Stomach (tissue), 9 donors: ENCODE results near the gene PTPRC. TPM values are rescaled to one million over a fixed set of nuclear protein-coding genes. Genes with fewer than 3 reads are reported as not detected.

Source experiments
- DNase-seq, 2 donors: peaks; one replicate each; pipeline versions ENCODE4 v3.0.0 to v3.0.0-alpha.2; 2013 to 2019
- H3K27ac ChIP-seq, 5 donors: fragments of 200-600 bp in 4 of 5; sonication (generic) in 4 of 5; one replicate each; pipeline ENCODE4 v1.5.1; 2013 to 2019; ENCODE audit warnings: mild to moderate bottlenecking in 1 of 5, moderate library complexity in 1 of 5
- H3K27me3 ChIP-seq, 3 donors: fragments of 200-600 bp; sonication (generic); one replicate each; pipeline ENCODE4 v1.5.1; 2017 to 2019; ENCODE audit warnings: mixed run types in 1 of 3
- H3K36me3 ChIP-seq, 4 donors: fragments of 200-600 bp; sonication (generic); 1 replicate in 3 of 4; 2 replicates in 1 of 4; pipeline ENCODE4 v1.5.1; 2016 to 2019
- H3K4me1 ChIP-seq, 4 donors: fragments of 200-600 bp; sonication (generic); one replicate each; pipeline ENCODE4 v1.5.1; 2016 to 2019
- H3K4me3 ChIP-seq, 4 donors: fragments of 200-600 bp; sonication (generic) in 3 of 4; one replicate each; pipeline ENCODE4 v1.5.1; 2016 to 2019; ENCODE audit warnings: mild to moderate bottlenecking in 1 of 4
- H3K9me3 ChIP-seq, 4 donors: fragments of 200-600 bp; sonication (generic); one replicate each; pipeline ENCODE4 v1.5.1; 2016 to 2019
- CTCF ChIP-seq, 7 experiments: fragments of 450-650 bp in 4 of 7; fragments of 200-600 bp in 3 of 7; sonication (generic) in 3 of 7; IDR thresholded peaks; one replicate each; pipeline ENCODE4 v1.5.1; 2016 to 2019; ENCODE audit warnings: antibody characterized with exemption in 7 of 7, control low read depth in 2 of 7, mild to moderate bottlenecking in 1 of 7
- EP300 ChIP-seq: sonication (generic); formaldehyde crosslinking; IDR thresholded peaks from one replicate; pipeline ENCODE4 v1.6.1; 2017; ENCODE audit warnings: antibody characterized with exemption
- POLR2A ChIP-seq, 4 donors: fragments of 450-650 bp; IDR thresholded peaks; one replicate each; pipeline ENCODE4 v1.6.1; 2016; ENCODE audit warnings: antibody characterized with exemption in 4 of 4, control low read depth in 2 of 4, mild to moderate bottlenecking in 1 of 4, moderate library complexity in 1 of 4
- POLR2AphosphoS5 ChIP-seq, 3 donors: sonication (generic); formaldehyde crosslinking; IDR thresholded peaks; one replicate each; pipeline ENCODE4 v1.6.1; 2016; ENCODE audit warnings: antibody characterized with exemption in 3 of 3
- WGBS, 5 donors: extraction: QIAGEN DNeasy Blood & Tissue Kit in 3 of 5; methylation state at CpG; one replicate each; pipeline versions ENCODE4 v1.1.5 to v1.1.7; 2013 to 2018; 5-methylcytosine and 5-hydroxymethylcytosine counted together
- intact Hi-C: fragments of 100-400 bp; cut with DNase I; formaldehyde crosslinking; loops from one replicate; pipeline ENCODE4 v1.15.1; 2023; ENCODE audit warnings: low total_unique reads
- polyA plus RNA-seq, 3 donors: library from polyadenylated mRNA; stranded (reverse); fragments of 200-250 nt; gene quantifications; one replicate each; pipeline ENCODE4 v1.2.3, GENCODE V29; 2013
- total RNA-seq, 5 donors: library from RNA; depleted of rRNA; stranded (reverse); fragments of >200 nt; gene quantifications; one replicate each; pipeline versions ENCODE4 v1.1.0 to v1.2.3, GENCODE V29; 2014 to 2016
- donor health status: healthy with polysubstance abuse.
- donor health status: Bipolar disorder and iron deficiency.
- donor health status: healthy.

The PTPRC gene
- total and polyA plus RNA-seq, 8 donors, result 0.58 to 50.9 (median 15.2) TPM

- Histone ChIP-seq H3K4me3 (no peak overlapping the region), H3K9me3 (no peaks in the 10 kb centered on the region), H3K36me3 (peaks cover 0 to 3% (median 0%) of the 10 kb centered on the region in 4 donors), H3K4me1 (no peaks in the 10 kb centered on the region), H3K27me3 (no peaks in the 10 kb centered on the region), H3K27ac (no peak overlapping the region)
- intact Hi-C loops, result no loop called here
- no peak for DNase-seq
- TF ChIP-seq EP300 (no peak), POLR2A (IDR thresholded peaks at IDR 0.05) (no peak), CTCF (IDR thresholded peaks at IDR 0.05) (no peak), POLR2AphosphoS5 (IDR thresholded peaks at IDR 0.05) (no peak)
These were observed 84.3 kb downstream of the PTPRC start for GRCh38 chr1:198723127-198723526.

DNA sequence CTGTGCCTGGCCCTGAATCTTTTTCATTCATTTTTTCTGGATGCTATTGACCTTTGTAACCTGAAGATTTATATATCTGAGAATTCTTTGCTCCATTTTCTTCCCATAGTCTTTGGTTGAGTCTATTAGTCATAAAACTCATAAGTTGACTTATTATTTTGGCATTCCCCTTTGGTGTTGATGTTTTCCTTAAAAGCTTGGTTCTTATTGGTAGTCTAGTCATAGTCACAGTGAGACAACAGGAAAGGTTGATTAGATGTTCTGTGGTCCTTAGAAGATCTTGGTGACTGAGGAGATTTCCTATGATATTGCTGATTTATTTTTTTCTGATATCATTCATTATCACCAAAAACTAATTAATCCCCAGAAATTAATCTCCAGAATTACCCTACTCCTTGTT is 86.2 kb downstream of the PTPRC start:
- TF ChIP-seq POLR2A (IDR thresholded peaks at IDR 0.05) (no peak), CTCF (IDR thresholded peaks at IDR 0.05) (no peak), POLR2AphosphoS5 (IDR thresholded peaks at IDR 0.05) (no peak), EP300 (no peak)

GRCh38 chr1:198726455-198726854 is 87.6 kb downstream of the PTPRC start:
- no peak for DNase-seq
- intact Hi-C loops, result no loop called here
- Histone ChIP-seq H3K27me3 (no peaks in the 10 kb centered on the region), H3K9me3 (no peaks in the 10 kb centered on the region), H3K4me3 (no peak overlapping the region), H3K4me1 (no peaks in the 10 kb centered on the region), H3K27ac (no peak overlapping the region), H3K36me3 (no peaks in the 10 kb centered on the region)
- TF ChIP-seq POLR2A (IDR thresholded peaks at IDR 0.05) (no peak), CTCF (IDR thresholded peaks at IDR 0.05) (no peak)

More for the DNA sequence above, 86.2 kb downstream of the PTPRC start:
- intact Hi-C loops, result no loop called here
- Histone ChIP-seq H3K27me3 (no peaks in the 10 kb centered on the region), H3K27ac (no peak overlapping the region), H3K36me3 (no peaks in the 10 kb centered on the region), H3K4me3 (no peak overlapping the region), H3K4me1 (no peaks in the 10 kb centered on the region), H3K9me3 (no peaks in the 10 kb centered on the region)
- no peak for DNase-seq

- Histone ChIP-seq H3K4me1 (no peaks in the 10 kb centered on the region), H3K4me3 (no peak overlapping the region), H3K27ac (no peak overlapping the region), H3K27me3 (no peaks in the 10 kb centered on the region), H3K9me3 (no peaks in the 10 kb centered on the region), H3K36me3 (no peaks in the 10 kb centered on the region)
- no peak for TF ChIP-seq CTCF (IDR thresholded peaks at IDR 0.05)
- no peak for TF ChIP-seq POLR2AphosphoS5 (IDR thresholded peaks at IDR 0.05)
- TF ChIP-seq POLR2A (IDR thresholded peaks at IDR 0.05), result no peak
- 61 to 80% (median 69%) methylated on average over 5 of the region's 5 CpGs for WGBS, 5 donors
- no peak for DNase-seq
- intact Hi-C loops, result no loop called here
These were observed 90.5 kb downstream of the PTPRC start for GRCh38 chr1:198729195-198729863.
